Measurements from ENCODE around the gene POLE2.
"Not testable (repeated sequence)": the region's sequence is repeated elsewhere in the genome, so short reads cannot be mapped to it uniquely, and the experiment has no call there.

POLE2 gene

DNA sequence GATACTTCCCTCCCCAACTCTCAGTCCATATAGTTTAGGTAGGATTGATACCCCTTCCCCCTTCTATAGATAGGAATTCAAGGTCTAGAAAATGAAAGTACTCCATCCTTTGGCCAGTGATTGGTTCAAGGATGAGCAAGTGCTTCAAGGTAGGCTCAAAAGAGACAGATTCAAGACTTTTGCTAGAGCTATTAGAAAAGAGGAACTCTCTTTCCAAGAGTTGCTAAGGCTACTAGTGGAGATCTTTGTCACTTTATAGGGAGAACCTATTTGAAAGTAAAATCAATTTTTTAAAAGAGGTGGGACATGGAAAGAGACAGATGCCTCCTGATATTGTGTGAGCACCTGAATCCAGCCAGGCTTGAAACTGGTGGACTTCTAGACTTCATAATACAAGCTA lies 17.5 kb downstream of the POLE2 start:
- Histone ChIP-seq H3K9me3 (ENCODE audit: control insufficient read depth, insufficient read depth, low read depth, low read length) (no peaks in the 10 kb centered on the region), H3K4me3 (ENCODE audit: low read depth, low read length) (no peak overlapping the region), H3K27ac (ENCODE audit: extremely low read depth, low read depth, low read length) (no peak overlapping the region), H3K4me1 (ENCODE audit: control insufficient read depth, insufficient read depth, low read length) (no peaks in the 10 kb centered on the region), H3K36me3 (ENCODE audit: control insufficient read depth in 2 of 2, insufficient read depth in 1 of 2, low read length in 2 of 2) (peaks cover 40 to 50% of the 10 kb centered on the region in 2 experiments)
- TF ChIP-seq ZNF391 (tag by site-specific recombination; IDR thresholded peaks at IDR 0.05; ENCODE audit: borderline replicate concordance, low read depth) (no peak), ZXDB (tag by site-specific recombination; IDR thresholded peaks at IDR 0.05) (no peak), ZNF354C (tag by site-specific recombination; IDR thresholded peaks at IDR 0.05; ENCODE audit: borderline replicate concordance, low read depth) (no peak), ZFP37 (tag by site-specific recombination; IDR thresholded peaks at IDR 0.05) (no peak)
- ChIA-PET CTCF (no interaction called here), POLR2A (no interaction called here)

DNA sequence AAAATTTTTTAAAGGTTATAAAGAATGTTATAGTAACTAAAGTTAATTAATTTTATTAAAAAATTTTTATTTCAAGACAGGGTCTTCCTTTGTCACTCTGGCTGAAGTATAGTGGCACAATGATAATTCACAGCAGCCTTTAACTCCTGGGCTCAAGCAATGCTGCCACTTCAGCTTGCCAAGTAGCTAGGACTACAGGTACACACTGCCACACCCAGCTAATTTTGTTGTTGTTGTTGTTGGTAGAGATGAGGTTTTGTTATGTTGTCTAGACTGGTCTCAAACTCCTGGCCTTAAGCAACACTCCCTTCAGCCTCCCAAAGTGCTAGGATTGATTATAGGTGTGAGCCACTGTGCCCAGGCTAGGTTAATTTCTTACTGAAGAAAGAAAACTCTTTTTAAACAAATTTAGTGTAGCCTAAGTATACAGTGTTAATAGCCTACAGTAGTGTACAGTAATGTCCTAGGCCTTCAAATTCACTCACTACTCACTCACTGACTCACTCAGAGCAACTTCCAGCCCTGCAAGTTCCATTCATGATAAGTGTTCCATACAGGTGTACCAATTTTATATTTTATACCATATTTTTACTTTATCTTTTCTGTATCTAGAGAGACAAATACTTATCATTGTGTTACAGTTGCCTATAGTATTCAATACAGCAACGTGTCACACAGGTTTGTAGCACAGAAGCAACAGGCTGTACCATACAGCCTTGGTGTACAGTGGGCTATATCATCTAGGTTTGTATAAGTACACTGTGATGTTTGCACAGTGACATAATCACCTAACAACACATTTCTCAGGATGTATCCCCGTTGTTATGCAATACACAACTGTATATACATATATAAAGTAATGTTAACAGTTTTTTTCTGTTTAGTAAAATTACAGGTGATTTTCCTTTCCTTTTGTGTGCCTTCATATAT lies 28.2 kb downstream of the POLE2 start:
- H3K4me3 ChIP-seq (ENCODE audit: low read depth, low read length): no peak overlapping the region
- H3K9me3 ChIP-seq (ENCODE audit: control insufficient read depth, insufficient read depth, low read depth, low read length): no peaks in the 10 kb centered on the region
- peaks cover 19 to 21% of the 10 kb centered on the region in 2 experiments for H3K36me3 ChIP-seq (ENCODE audit: control insufficient read depth in 2 of 2, insufficient read depth in 1 of 2, low read length in 2 of 2)
- no peak overlapping the region for H3K27ac ChIP-seq (ENCODE audit: extremely low read depth, low read depth, low read length)
- TF ChIP-seq, protein P1, sequence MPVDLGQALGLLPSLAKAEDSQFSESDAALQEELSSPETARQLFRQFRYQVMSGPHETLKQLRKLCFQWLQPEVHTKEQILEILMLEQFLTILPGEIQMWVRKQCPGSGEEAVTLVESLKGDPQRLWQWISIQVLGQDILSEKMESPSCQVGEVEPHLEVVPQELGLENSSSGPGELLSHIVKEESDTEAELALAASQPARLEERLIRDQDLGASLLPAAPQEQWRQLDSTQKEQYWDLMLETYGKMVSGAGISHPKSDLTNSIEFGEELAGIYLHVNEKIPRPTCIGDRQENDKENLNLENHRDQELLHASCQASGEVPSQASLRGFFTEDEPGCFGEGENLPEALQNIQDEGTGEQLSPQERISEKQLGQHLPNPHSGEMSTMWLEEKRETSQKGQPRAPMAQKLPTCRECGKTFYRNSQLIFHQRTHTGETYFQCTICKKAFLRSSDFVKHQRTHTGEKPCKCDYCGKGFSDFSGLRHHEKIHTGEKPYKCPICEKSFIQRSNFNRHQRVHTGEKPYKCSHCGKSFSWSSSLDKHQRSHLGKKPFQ (tag by site-specific recombination; IDR thresholded peaks at IDR 0.05): no peak
- TF ChIP-seq ZNF157 (tag by site-specific recombination; IDR thresholded peaks at IDR 0.05): no peak
- peak; percentile 88 for TF ChIP-seq SCRT2 (tag by site-specific recombination; IDR thresholded peaks at IDR 0.05)
- TF ChIP-seq, protein P2, sequence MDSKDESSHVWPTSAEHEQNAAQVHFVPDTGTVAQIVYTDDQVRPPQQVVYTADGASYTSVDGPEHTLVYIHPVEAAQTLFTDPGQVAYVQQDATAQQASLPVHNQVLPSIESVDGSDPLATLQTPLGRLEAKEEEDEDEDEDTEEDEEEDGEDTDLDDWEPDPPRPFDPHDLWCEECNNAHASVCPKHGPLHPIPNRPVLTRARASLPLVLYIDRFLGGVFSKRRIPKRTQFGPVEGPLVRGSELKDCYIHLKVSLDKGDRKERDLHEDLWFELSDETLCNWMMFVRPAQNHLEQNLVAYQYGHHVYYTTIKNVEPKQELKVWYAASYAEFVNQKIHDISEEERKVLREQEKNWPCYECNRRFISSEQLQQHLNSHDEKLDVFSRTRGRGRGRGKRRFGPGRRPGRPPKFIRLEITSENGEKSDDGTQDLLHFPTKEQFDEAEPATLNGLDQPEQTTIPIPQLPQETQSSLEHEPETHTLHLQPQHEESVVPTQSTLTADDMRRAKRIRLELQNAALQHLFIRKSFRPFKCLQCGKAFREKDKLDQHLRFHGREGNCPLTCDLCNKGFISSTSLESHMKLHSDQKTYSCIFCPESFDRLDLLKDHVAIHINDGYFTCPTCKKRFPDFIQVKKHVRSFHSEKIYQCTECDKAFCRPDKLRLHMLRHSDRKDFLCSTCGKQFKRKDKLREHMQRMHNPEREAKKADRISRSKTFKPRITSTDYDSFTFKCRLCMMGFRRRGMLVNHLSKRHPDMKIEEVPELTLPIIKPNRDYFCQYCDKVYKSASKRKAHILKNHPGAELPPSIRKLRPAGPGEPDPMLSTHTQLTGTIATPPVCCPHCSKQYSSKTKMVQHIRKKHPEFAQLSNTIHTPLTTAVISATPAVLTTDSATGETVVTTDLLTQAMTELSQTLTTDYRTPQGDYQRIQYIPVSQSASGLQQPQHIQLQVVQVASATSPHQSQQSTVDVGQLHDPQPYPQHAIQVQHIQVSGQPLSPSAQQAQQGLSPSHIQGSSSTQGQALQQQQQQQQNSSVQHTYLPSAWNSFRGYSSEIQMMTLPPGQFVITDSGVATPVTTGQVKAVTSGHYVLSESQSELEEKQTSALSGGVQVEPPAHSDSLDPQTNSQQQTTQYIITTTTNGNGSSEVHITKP (tag by site-specific recombination; IDR thresholded peaks at IDR 0.05): 0 out of 2 replicates have a peak, but pooled peaks have one; percentile 27
- ChIA-PET CTCF (interaction anchor here (0.6 kb wide), 1 partner anchor 139 kb away, joined by 3 read pairs; no protein-coding TSS in a partner anchor), POLR2A (no interaction called here)
- no peaks in the 10 kb centered on the region for H3K4me1 ChIP-seq (ENCODE audit: control insufficient read depth, insufficient read depth, low read length)

DNA sequence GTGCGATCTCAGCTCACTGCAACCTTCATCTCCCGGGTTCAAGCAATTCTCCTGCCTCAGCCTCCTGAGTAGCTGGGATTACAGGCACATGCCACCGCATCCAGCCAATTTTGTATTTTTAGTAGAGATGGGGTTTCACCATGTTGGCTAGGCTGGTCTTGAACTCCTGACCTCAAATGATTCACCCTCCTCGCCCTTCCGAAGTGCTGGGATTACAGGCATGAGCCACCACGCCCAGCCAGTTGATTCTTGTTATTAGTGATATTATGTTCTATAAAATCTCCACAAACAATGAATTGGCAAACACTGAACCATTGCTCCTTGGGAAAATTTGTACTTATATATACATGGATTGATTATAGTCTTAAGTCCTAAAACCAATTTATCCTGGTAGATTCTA lies 30.5 kb downstream of the POLE2 start:
- CTCF ChIA-PET: not testable (repeated sequence)

DNA sequence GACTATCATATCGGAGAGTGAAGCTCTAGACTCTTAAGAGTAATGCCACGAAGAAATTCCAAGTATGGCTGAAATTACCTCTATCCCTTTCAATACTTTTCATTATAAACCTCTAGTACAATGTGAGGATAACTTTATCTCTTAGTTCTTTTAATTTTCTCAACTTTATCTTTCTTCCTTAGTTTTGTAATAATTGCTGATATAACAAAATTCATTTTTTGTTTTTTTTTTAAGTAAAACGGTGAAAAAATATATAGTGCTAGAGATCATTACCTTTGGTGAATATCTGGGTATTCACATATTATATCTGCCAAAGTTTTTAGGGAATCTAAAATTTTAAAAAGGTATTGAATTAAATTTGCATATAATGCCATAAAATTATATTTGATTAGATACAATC lies 33.5 kb downstream of the POLE2 start:
- CTCF ChIA-PET: no interaction called here

More for the DNA sequence above, 30.5 kb downstream of the POLE2 start:
- H3K9me3 ChIP-seq (ENCODE audit: control insufficient read depth, insufficient read depth, low read depth, low read length); H3K4me3 ChIP-seq (ENCODE audit: low read depth, low read length); H3K27ac ChIP-seq (ENCODE audit: extremely low read depth, low read depth, low read length); H3K4me1 ChIP-seq (ENCODE audit: control insufficient read depth, insufficient read depth, low read length); POLR2A ChIA-PET: not testable (repeated sequence)
- peaks cover 20 to 26% of the 10 kb centered on the region in 2 experiments for H3K36me3 ChIP-seq (ENCODE audit: control insufficient read depth in 2 of 2, insufficient read depth in 1 of 2, low read length in 2 of 2)

More for the DNA sequence above, 33.5 kb downstream of the POLE2 start:
- Histone ChIP-seq H3K4me3 (ENCODE audit: low read depth, low read length) (no peak overlapping the region), H3K27ac (ENCODE audit: extremely low read depth, low read depth, low read length) (no peak overlapping the region), H3K36me3 (ENCODE audit: control insufficient read depth in 2 of 2, insufficient read depth in 1 of 2, low read length in 2 of 2) (peaks cover 26 to 34% of the 10 kb centered on the region in 2 experiments), H3K4me1 (ENCODE audit: control insufficient read depth, insufficient read depth, low read length) (no peaks in the 10 kb centered on the region), H3K9me3 (ENCODE audit: control insufficient read depth, insufficient read depth, low read depth, low read length) (no peaks in the 10 kb centered on the region)
- TF ChIP-seq, protein P3, sequence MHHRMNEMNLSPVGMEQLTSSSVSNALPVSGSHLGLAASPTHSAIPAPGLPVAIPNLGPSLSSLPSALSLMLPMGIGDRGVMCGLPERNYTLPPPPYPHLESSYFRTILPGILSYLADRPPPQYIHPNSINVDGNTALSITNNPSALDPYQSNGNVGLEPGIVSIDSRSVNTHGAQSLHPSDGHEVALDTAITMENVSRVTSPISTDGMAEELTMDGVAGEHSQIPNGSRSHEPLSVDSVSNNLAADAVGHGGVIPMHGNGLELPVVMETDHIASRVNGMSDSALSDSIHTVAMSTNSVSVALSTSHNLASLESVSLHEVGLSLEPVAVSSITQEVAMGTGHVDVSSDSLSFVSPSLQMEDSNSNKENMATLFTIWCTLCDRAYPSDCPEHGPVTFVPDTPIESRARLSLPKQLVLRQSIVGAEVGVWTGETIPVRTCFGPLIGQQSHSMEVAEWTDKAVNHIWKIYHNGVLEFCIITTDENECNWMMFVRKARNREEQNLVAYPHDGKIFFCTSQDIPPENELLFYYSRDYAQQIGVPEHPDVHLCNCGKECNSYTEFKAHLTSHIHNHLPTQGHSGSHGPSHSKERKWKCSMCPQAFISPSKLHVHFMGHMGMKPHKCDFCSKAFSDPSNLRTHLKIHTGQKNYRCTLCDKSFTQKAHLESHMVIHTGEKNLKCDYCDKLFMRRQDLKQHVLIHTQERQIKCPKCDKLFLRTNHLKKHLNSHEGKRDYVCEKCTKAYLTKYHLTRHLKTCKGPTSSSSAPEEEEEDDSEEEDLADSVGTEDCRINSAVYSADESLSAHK (tag by site-specific recombination; IDR thresholded peaks at IDR 0.05): no peak
- TF ChIP-seq REPIN1 (tag by site-specific recombination; IDR thresholded peaks at IDR 0.05; ENCODE audit: low read depth) (no peak), ZNF114 (tag by site-specific recombination; IDR thresholded peaks at IDR 0.05) (no peak), ZNF658 (tag by site-specific recombination; IDR thresholded peaks at IDR 0.05) (no peak), ZNF266 (tag by site-specific recombination; IDR thresholded peaks at IDR 0.05; ENCODE audit: low read depth) (no peak), SP7 (tag by site-specific recombination; IDR thresholded peaks at IDR 0.05) (no peak), TCF7L2 (IDR thresholded peaks at IDR 0.05; ENCODE audit: borderline replicate concordance, low read depth, low read length) (no peak), ZNF394 (tag by site-specific recombination; IDR thresholded peaks at IDR 0.05; ENCODE audit: borderline replicate concordance) (no peak)
- TF ChIP-seq, protein P4, sequence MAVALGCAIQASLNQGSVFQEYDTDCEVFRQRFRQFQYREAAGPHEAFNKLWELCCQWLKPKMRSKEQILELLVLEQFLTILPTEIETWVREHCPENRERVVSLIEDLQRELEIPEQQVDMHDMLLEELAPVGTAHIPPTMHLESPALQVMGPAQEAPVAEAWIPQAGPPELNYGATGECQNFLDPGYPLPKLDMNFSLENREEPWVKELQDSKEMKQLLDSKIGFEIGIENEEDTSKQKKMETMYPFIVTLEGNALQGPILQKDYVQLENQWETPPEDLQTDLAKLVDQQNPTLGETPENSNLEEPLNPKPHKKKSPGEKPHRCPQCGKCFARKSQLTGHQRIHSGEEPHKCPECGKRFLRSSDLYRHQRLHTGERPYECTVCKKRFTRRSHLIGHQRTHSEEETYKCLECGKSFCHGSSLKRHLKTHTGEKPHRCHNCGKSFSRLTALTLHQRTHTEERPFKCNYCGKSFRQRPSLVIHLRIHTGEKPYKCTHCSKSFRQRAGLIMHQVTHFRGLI (tag by site-specific recombination; IDR thresholded peaks at IDR 0.05): no peak
- POLR2A ChIA-PET: no interaction called here

All from HEK293 (cell line).